ENCODE results near the gene POFUT2.

Gene POFUT2

GRCh38 chr21:45222001-45222400 lies 65.7 kb downstream of the POFUT2 start:
- no peak for DNase-seq (ENCODE audit: low read depth)

GRCh38 chr21:45220714-45221490 lies 66.8 kb downstream of the POFUT2 start:
- no peak for DNase-seq (ENCODE audit: low read depth)

- DNase-seq (ENCODE audit: low read depth) = no peak
Measured at GRCh38 chr21:45220071-45220481, 67.6 kb downstream of the POFUT2 start.

- DNase-seq (ENCODE audit: low read depth) = no peak
Measured at GRCh38 chr21:45219517-45219916, 68.2 kb downstream of the POFUT2 start.

DNA sequence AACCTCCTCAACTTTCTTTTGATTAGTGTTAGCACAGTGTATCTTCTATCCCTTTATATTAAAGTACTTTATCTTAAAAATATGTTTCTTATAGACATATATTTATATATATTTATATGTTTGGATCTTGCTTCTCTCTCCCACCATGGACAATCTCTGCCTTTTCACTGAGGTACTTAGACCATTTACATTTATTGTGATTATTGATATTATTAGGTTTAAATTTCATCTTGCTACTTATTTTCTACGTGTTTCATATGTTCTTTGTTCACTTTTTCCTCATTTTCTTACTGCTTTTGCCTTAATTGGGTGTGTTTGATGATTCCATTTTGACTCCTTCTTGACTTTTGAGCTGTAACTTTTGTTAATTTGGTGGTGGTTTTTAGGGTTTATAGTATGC lies 70.7 kb downstream of the POFUT2 start:
- DNase-seq (ENCODE audit: low read depth) = no peak

DNA sequence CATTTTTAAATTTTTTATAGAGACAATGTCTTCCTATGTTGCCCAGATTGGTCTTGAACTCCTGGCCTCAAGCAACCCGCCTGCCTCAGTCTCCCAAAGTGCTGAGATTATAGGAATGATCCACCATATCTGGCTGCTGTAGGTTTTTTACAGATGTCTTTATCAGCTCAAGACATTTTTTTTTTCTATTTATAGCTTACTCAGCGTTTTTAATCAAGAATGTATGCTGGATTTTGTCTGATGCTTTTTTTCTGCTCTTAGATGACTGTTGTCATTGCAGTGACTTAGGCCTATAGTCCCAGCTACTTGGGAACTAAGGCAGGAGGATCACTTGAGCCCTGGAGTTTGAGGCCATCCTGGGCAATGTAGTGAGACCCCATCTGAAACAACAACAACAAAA lies 72.5 kb downstream of the POFUT2 start:
- no peak for DNase-seq (ENCODE audit: low read depth)

Data from stimulated activated CD8-positive, alpha-beta memory T cell treated with anti-CD3 and anti-CD28 coated beads, Interleukin-12 subunit alpha, Interleukin-12 subunit beta, amount 100 ng/mL, for 4 hours (primary cell).